Measurements from ENCODE around the gene SIDT2.

SIDT2 gene

DNA sequence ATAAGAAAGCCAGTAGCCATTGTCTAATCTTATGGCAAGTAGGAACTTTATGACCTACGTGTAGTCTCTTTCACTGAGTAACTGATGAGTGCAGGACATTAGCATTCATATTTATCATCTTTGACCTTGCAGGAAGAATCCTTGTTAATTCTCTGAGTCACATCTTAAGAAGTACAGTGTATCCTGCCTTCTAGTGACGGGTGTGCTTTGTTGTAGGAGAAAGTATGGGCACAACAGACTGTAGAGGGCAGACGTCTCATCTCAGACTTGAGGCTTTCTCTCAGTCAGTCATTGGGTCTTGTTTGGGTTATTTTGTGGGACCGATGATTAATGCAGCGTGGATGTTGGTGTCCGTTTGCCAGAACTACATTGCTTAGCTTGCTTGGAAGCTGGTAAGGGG lies 60.8 kb downstream of the SIDT2 start:
- DNase-seq (ENCODE audit: extremely low read depth in 1 of 2, low read depth in 1 of 2), result no peak
